ENCODE results near the gene TMEM60. TPM values are rescaled to one million over a fixed set of nuclear protein-coding genes. Genes with fewer than 3 reads are reported as not detected.
A peak's percentile ranks its signal among the peaks of the same experiment; 100 is the strongest.

TMEM60 gene
- total RNA-seq, 2 experiments from 2014 or later = 1.2 to 2.4 TPM

GRCh38 chr7:77827999-77828398 lies 29.8 kb upstream of the TMEM60 start:
- ATAC-seq (ENCODE audit: poor library complexity) (no peak), DNase-seq (no peak)
- TF ChIP-seq CTCF (IDR thresholded peaks at IDR 0.05) = no peak
- Histone ChIP-seq H3K4me3 (ENCODE audit: low read length) (no peak overlapping the region), H3K9me3 (ENCODE audit: control insufficient read depth in 1 of 2, insufficient read depth in 1 of 2, low read length in 2 of 2) (peaks cover 6 to 14% of the 10 kb centered on the region in 2 experiments), H3K36me3 (ENCODE audit: insufficient read depth, low read length) (no peaks in the 10 kb centered on the region), H3K4me1 (ENCODE audit: insufficient read depth, low read length) (peaks cover 30% of the 10 kb centered on the region), H3K27ac (ENCODE audit: low read depth in 1 of 2, low read length in 2 of 2) (no peak overlapping the region), H3K27me3 (ENCODE audit: control insufficient read depth in 1 of 2, insufficient read depth in 2 of 2, low read length in 2 of 2) (no peaks in the 10 kb centered on the region)
- peaks cover 9% of the 10 kb centered on the region for H3K9me3 Mint-ChIP-seq
- POLR2A ChIA-PET = no interaction called here
- no peak overlapping the region for H3K4me3 Mint-ChIP-seq
- H3K4me1 Mint-ChIP-seq (ENCODE audit: low read depth) = peaks cover 58% of the 10 kb centered on the region
- CTCF ChIA-PET = no interaction called here
- peaks cover 28% of the 10 kb centered on the region for H3K36me3 Mint-ChIP-seq (ENCODE audit: low read depth)
- H3K27me3 Mint-ChIP-seq = no peaks in the 10 kb centered on the region
- intact Hi-C loops (cut with DNase I, micrococcal nuclease) = no loop called here
- no peak overlapping the region for H3K27ac Mint-ChIP-seq

GRCh38 chr7:77826300-77826699 lies 28.1 kb upstream of the TMEM60 start:
- Mint-ChIP-seq H3K4me3 (no peak overlapping the region), H3K36me3 (ENCODE audit: low read depth) (peaks cover 38% of the 10 kb centered on the region), H3K27me3 (no peaks in the 10 kb centered on the region), H3K4me1 (ENCODE audit: low read depth) (peaks cover 43% of the 10 kb centered on the region), H3K27ac (no peak overlapping the region), H3K9me3 (peaks cover 13% of the 10 kb centered on the region)
- no peak for DNase-seq
- TF ChIP-seq CTCF (IDR thresholded peaks at IDR 0.05) = no peak
- H3K27ac ChIP-seq (ENCODE audit: low read depth in 1 of 2, low read length in 2 of 2) = no peak overlapping the region
- peaks cover 7% of the 10 kb centered on the region for H3K36me3 ChIP-seq (ENCODE audit: insufficient read depth, low read length)
- peaks cover 22 to 23% of the 10 kb centered on the region in 2 experiments for H3K9me3 ChIP-seq (ENCODE audit: control insufficient read depth in 1 of 2, insufficient read depth in 1 of 2, low read length in 2 of 2)
- CTCF ChIA-PET = no interaction called here
- no peak for ATAC-seq (ENCODE audit: poor library complexity)
- H3K4me1 ChIP-seq (ENCODE audit: insufficient read depth, low read length) = peaks cover 24% of the 10 kb centered on the region
- POLR2A ChIA-PET = no interaction called here
- intact Hi-C loops (cut with DNase I, micrococcal nuclease) = no loop called here
- no peaks in the 10 kb centered on the region for H3K27me3 ChIP-seq (ENCODE audit: control insufficient read depth in 1 of 2, insufficient read depth in 2 of 2, low read length in 2 of 2)
- no peak overlapping the region for H3K4me3 ChIP-seq (ENCODE audit: low read length)

- H3K27me3 Mint-ChIP-seq = no peaks in the 10 kb centered on the region
- peaks cover 21% of the 10 kb centered on the region for H3K9me3 Mint-ChIP-seq
- H3K4me3 Mint-ChIP-seq = peak overlapping the region; percentile 10
- ChIA-PET CTCF (no interaction called here), POLR2A (interaction anchor here (2.0 kb wide), 1 partner anchor 22 kb away, joined by 5 read pairs; no protein-coding TSS in a partner anchor)
- Histone ChIP-seq H3K9me3 (ENCODE audit: control insufficient read depth in 1 of 2, insufficient read depth in 1 of 2, low read length in 2 of 2) (peaks cover 28 to 33% of the 10 kb centered on the region in 2 experiments), H3K27me3 (ENCODE audit: control insufficient read depth in 1 of 2, insufficient read depth in 2 of 2, low read length in 2 of 2) (no peaks in the 10 kb centered on the region), H3K27ac (ENCODE audit: low read depth in 1 of 2, low read length in 2 of 2) (no peak overlapping the region), H3K4me1 (ENCODE audit: insufficient read depth, low read length) (peaks cover 16% of the 10 kb centered on the region), H3K36me3 (ENCODE audit: insufficient read depth, low read length) (peaks cover 11% of the 10 kb centered on the region), H3K4me3 (ENCODE audit: low read length) (no peak overlapping the region)
- DNase-seq (no peak), ATAC-seq (ENCODE audit: poor library complexity) (no peak)
- intact Hi-C loops (cut with DNase I, micrococcal nuclease) = no loop called here
- no peak for TF ChIP-seq CTCF (IDR thresholded peaks at IDR 0.05)
- peaks cover 49% of the 10 kb centered on the region for H3K36me3 Mint-ChIP-seq (ENCODE audit: low read depth)
- peaks cover 39% of the 10 kb centered on the region for H3K4me1 Mint-ChIP-seq (ENCODE audit: low read depth)
- no peak overlapping the region for H3K27ac Mint-ChIP-seq
These were observed 26.9 kb upstream of the TMEM60 start for GRCh38 chr7:77825131-77825530.
